Bone marrow (tissue), 2 donors: ENCODE measurements around the gene C11orf91.
"Not testable (repeated sequence)": the region's sequence is repeated elsewhere in the genome, so short reads cannot be mapped to it uniquely, and the experiment has no call there.

Experiments
- DNase-seq, 2 donors: peaks; one replicate each; lab custom pipeline; 2025; lab: John Stamatoyannopoulos, UW

C11orf91 gene

DNA sequence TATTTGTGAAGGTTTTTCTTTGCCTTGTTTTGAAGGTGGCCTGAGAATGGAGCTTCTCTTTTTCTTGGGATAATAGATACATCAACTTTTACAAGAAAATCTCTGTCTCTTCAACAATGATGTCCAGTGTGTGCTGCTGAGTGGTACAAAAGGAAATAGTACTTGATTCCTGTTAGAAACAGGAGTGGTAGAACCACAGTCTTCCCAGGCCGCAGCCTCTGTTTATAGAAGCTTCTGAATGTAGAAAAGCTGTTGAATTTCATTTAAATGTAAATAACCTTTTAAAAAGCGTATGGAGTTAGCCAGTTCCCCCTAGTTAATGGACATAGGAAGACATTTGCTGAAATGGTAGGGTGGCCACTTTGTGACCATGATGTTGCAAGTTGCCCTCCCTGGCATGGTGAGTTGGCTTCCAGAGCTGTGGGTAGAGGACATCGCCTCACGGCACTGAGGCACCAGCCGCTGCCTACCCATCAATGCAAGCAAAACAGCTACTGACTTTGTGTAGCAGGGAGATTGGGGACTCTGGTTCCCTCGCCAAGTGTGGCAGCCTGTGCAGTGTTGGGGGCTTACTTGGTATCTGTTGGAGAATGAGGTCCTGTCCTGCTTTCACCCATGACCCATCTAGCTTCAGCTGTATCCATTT is 31.6 kb downstream of the C11orf91 start:
- no peak for DNase-seq

GRCh38 chr11:33668468-33668825 is 32.2 kb downstream of the C11orf91 start:
- no peak for DNase-seq

DNA sequence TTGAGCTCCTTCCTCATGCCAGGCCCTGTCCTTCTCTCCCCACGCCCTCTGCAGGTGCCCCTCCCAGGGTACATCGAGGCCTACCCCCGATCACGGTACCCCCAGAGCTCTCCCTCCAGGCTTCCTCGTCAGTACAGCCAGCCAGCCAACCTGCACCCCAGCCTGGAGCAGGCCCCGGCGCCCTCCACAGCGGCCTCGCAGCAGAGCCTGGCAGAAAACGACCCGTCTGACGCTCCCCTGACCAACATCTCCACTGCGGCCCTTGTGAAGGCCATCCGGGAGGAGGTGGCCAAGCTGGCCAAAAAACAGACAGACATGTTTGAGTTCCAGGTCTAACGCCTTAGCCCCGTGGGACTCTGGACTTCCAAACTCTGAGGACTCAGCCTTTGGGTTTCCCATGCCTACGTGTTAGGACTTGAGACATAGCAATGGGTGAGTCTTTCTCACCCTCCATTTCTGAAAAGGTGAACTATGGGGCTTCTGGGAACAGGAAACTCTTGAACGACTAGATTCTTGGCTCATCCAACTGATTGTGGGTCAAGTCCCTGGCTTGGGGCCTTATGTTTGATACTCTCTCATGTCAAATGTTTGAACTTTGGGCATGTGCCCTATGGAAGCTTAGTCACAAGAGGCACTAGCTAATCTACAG is 32.7 kb downstream of the C11orf91 start:
- DNase-seq, result no peak

DNA sequence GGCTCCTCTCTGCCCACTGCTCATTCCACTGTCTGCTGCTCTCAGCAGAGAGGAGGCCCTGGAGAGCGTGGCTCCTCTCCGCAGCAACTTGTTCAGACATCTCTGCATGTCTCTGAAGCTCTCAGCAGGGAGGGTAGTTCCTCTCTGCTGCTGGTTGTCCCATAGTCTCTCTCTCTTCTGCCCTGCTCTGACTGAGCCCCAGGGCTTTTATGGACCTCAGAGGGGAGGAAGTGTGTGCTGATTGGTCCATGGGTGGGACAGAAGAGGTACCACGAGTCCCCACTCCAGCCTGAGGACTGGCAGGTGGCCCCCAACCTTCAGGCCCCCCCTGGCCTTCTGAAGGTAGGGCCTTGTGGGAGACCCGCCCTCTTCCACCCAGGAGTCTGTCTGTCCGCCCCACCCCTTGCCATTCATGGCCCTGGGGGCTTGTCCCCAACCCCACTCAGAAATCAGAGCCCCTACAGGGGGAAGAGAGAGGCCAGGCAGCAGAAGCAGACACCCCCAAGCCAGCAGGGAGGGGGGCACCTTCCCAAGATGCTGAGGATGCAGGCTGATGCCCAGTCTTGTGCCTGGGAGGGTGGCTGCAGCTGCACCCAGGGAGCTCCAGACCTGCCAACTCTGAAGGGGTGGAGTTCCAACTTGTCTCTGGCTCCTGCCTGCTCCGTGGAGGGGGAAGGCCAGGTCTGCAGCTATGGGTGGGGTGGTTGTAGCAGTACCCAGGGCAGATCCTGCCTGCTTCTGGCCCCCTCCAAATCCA is 35.1 kb downstream of the C11orf91 start:
- DNase-seq, result no peak

DNA sequence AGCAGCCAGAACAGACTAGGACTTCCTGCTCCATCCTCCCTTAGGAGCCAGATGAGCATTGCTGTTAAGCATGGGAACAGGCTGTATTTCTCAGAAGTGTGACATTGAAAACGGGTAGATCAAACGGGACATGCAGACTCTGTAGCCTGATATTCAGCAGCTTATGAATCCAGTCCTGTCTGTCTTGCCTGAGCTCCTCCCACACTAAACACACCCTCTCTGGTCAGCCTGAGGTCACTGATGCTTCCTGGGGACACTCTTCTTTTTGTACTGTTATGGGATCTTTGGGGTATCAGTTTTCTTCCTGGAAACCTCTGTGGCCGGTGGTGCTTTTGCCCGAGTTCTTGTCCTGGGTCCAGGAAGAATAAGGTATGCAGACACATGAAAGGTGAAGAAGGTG is 35.8 kb downstream of the C11orf91 start:
- DNase-seq, result no peak

- DNase-seq, result no peak
Measured at GRCh38 chr11:33664166-33664565, 36.5 kb downstream of the C11orf91 start.

DNA sequence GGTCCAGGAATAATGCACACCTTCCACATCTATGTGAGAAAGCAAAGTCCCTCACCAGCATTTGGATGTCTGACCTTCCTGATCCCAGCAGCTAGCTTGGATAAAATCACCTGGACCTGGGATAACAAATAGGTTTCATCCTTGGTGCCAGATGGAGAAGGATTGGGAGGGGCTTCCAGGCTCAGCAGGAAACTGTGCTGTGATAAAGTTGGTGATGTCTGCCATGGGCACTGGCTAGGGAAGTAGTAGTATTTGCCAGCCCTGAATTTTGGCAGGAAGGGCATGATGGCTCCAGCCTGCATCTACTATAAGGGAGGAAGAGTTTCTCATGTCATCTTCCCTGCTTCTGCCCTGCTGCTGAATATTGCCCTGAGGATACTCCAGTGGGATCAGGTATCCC is 37.5 kb downstream of the C11orf91 start:
- no peak for DNase-seq

DNA sequence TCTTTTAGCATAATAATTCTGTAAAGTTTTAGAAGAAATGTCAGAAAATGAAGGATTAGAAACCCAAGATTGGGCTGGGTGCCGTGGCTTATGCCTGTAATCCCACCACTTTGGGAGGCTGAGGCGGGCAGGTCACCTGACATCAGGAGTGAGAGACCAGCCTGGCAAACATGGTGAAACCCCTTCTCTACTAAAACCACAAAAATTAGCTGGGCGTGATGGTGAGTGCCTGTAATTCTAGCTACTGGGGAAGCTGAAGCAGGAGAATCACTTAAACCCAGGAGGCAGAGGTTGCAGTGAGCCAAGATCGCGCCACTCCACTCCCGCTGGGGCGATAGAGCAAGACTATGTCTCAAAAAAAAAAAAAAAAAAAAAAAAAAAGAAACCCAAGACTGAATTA is 39.1 kb downstream of the C11orf91 start:
- DNase-seq, result not testable (repeated sequence)

DNA sequence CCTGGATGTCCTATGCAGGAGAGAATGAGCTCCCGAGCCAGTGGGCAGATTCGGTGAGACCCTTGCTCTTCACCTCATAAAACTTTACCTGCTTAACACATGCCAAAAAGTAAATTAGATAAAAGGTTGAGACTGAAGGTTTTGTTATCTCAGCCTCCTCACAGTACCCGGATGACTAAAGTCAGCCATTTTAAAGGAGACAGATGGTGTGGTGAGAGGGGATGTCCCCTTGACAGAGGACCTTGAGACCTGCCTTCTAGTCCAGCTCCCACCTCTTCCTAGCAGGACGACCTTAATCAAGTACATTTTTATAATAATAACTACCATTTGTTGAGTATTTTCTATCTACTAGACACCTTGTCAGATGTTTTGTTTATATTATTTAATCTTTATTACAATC is 39.7 kb downstream of the C11orf91 start:
- DNase-seq, result no peak

DNA sequence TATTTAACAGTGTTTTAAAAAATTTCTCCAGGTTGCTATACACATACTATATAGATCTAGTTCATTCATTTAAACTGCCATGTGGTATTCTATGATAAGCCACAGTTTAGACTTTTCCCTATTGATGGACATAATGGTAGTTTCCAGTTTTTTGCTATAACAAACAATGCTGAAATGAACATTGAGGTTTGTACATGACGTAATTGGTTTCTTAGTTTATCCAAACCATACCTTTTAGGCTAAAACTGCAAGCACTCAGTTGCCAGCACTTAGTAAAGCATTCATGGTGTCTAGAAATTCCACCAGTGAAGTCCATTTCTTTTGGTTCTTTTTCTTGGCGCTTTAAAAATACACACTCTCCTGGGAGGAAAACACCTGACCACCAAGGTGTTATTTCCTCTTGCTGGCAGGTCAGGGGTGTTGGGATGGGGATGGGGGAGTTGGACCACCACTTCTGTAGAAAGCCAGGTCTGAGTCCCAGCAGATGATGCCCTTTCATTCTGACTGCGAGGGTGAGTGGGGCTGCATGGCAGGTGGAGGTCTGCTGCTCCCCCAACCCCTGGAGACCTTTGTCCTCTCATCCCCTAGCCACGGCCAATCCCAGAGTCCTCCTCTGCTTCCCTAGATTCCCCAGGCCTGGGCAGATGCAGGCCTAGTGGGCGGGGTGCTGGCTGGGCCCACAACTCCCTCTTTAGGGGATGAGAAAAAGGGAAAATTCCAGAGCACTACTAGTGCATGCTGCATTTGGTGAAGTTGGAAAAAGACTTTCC is 41.1 kb downstream of the C11orf91 start:
- no peak for DNase-seq

DNA sequence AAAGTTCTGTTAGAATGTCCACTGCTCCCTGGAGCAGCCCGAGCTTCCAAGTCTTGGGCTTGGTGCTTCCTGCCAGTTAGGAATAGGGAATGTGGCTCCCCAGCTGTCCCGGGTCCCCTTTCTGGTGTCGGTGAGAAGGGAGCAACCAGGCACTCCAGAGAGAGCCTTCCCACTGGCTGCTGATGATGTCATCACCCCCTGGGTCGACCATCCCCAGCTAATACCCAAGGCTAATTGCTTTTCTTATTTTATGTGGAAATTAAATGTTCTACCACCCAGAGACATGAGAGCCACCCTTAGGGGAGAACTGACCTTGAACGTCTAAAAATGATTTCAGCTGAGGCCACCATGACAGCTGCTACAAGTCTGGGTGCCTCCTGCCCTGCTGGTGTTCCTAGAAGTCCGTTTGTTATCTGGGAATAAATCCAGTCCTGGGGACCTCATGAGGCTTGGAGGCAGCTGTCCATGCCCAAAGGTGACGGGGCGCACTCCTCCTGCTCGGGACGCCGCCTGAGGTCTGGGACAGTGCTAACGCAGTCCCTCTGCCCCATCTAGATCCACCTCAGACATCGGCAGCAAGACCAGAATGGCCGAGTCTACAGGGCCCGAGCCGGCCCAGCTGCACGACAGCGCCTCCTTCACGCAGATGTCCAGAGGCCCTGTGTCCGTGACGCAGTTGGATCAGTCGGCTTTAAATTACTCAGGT is 42.3 kb downstream of the C11orf91 start:
- no peak for DNase-seq

DNA sequence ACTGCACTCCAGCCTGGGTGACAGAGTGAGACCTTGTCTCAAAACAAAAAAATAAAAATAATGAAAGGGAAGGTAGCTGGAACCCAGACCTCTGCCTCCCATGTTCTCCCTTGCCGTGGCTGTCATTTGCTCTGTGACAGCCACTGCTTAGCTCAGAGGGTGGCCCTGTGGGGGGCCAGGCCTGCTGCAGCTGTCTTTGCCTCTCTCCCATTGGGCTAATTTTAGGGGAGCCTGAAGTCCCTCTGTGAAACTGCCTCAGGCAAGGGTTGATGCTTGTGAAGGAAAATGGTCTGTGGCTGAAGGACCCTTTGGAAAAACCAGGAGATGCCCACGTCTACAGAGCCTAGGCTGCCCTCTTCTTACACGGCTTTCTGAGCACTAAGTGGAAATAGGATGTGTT is 42.9 kb downstream of the C11orf91 start:
- DNase-seq, result no peak

DNA sequence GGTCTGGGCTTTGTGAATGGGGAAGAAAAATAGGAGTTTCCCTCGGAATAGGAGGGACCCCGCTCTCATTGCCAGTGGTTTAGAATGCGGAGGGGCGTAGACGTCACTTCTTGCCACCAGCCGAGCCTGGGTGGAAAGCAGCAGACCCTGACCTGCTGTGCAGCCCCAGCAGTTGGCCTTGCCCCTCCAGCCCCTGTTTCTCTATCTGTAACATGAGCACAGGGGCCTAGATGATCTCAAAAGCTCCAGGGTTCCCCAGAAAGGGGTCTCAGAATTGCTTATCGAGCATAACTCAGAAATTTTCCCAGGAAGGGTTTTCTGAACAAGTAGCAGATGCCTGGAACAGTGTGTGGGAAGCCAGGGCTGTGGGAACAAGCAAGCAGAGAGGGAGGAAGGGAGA is 43.9 kb downstream of the C11orf91 start:
- DNase-seq, result no peak

GRCh38 chr11:33655842-33656600 is 44.6 kb downstream of the C11orf91 start:
- DNase-seq, result no peak

GRCh38 chr11:33654594-33654993 is 46.0 kb downstream of the C11orf91 start:
- DNase-seq, result no peak

GRCh38 chr11:33652930-33653329 is 47.7 kb downstream of the C11orf91 start:
- DNase-seq, result no peak

DNA sequence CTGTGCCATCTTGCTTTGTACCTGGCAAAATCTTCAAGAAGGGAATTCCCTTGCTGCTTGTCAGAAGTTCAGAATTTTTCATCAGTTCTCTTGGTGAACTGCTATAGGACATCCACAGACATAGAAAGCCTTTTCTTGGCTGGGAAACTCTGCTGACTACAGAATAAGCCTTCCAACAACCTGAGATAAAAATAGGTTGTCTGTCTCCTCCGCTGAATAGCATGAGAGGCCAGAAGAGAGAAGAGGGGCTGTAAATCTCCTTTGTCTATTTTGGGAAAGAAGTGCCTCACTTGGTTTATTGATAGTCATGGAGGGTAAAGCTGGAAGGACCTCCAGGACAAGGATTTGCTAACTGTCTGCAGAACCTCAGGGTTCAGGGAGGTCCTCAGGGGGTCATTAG is 48.2 kb downstream of the C11orf91 start:
- DNase-seq, result no peak

DNA sequence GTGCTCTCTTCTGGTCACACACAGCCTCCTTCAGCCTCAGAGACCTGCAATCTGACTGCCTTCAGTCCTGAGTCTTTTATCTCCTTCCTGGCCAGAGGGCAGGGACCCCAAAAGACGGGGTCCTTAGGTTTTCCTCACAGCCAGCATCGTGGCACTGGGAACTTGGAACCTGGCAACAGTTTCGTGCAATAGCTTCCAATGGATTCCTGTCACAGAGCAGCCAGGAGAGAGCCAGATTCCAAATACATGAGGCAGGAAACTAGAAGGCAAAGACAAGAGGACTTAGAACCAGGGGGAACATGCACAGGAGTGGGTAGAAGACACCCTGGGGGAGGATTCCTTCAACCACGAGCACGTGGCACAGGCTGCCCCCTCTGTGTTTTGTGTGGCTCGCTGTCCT is 48.6 kb downstream of the C11orf91 start:
- DNase-seq, result no peak

DNA sequence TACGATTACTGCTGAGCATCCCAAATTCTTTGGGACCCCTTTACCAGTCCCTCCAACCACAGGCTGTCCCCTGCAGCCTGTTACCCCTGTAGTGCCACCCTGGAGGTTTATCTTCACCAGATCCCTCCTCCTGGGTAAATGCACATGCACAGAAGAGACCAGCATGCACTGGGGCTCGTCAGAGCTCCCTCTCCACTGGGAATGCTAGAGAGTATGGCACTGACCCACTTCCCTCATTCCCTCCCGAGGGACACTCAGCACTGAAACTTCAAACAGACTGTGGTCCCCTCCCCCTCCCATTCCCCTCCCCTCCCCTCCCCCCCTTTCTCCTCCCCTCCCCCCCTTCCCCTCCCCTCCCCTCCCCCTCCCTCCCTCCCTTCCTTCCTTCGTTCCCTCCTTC is 49.1 kb downstream of the C11orf91 start:
- no peak for DNase-seq

GRCh38 chr11:33649944-33650343 is 50.7 kb downstream of the C11orf91 start:
- DNase-seq, result no peak
